Heart right ventricle (tissue), 16 donors: ENCODE results near the gene BOD1. TPM values are rescaled to one million over a fixed set of nuclear protein-coding genes. Genes with fewer than 3 reads are reported as not detected.

ENCODE experiments used
- ATAC-seq, 8 donors: fragments of 200-7000 bp; cut with Tn5 transposase; one replicate each; pipeline ENCODE4 v1.9.1; 2020; ENCODE audit warnings: mild to moderate bottlenecking in 8 of 8, moderate library complexity in 8 of 8, moderate number of reproducible peaks in 1 of 8
- DNase-seq, 2 donors: peaks; one replicate each; pipeline ENCODE4 v3.0.0-alpha.2; 2020
- H3K27ac ChIP-seq, 10 donors: fragments of 200-600 bp; sonication (generic) in 2 of 10; one replicate each; pipeline versions ENCODE4 v1.5.0 to v1.8.0; 2020 to 2022; ENCODE audit warnings: mild to moderate bottlenecking in 3 of 10
- H3K27me3 ChIP-seq, 7 donors: fragments of 200-600 bp; one replicate each; pipeline ENCODE4 v1.8.0; 2021 to 2022; ENCODE audit warnings: mild to moderate bottlenecking in 2 of 7
- H3K36me3 ChIP-seq, 9 donors: fragments of 200-600 bp; sonication (generic) in 1 of 9; one replicate each; pipeline versions ENCODE4 v1.5.0 to v1.8.0; 2020 to 2022; ENCODE audit warnings: mild to moderate bottlenecking in 2 of 9
- H3K4me1 ChIP-seq, 9 donors: fragments of 200-600 bp; sonication (generic) in 1 of 9; one replicate each; pipeline versions ENCODE4 v1.5.0 to v1.8.0; 2020 to 2022; ENCODE audit warnings: mild to moderate bottlenecking in 4 of 9
- H3K4me3 ChIP-seq, 10 donors: fragments of 200-600 bp; sonication (generic) in 2 of 10; one replicate each; pipeline versions ENCODE4 v1.5.0 to v1.8.0; 2020 to 2022; ENCODE audit warnings: mild to moderate bottlenecking in 7 of 10, moderate library complexity in 2 of 10
- H3K9me3 ChIP-seq, 11 donors: fragments of 200-600 bp in 10 of 11; sonication (generic) in 2 of 11; one replicate each; pipeline versions ENCODE4 v1.5.0 to v1.8.0; 2013 to 2022; ENCODE audit warnings: mild to moderate bottlenecking in 2 of 11, control low read depth in 1 of 11, moderate library complexity in 1 of 11
- WGBS, 2 donors: extraction: QIAGEN DNeasy Blood & Tissue Kit; methylation state at CpG; one replicate each; pipeline ENCODE4 v1.1.7; 2013; ENCODE audit warnings: inconsistent platforms in 1 of 2; 5-methylcytosine and 5-hydroxymethylcytosine counted together
- intact Hi-C, 10 donors: fragments of 100-400 bp; cut with DNase I; formaldehyde crosslinking; loops; one replicate each; pipeline versions ENCODE4 v1.11.1 to v1.14.2; 2022
- polyA plus RNA-seq, 2 donors: library from polyadenylated mRNA; stranded (reverse); fragments of 200-250 nt; gene quantifications; one replicate each; pipeline ENCODE4 v1.2.3, GENCODE V29; 2013
- total RNA-seq, 10 donors: library from RNA; stranded (reverse); fragmentation: NEBNext Ultra II Directional in 3 of 10; extraction: Animal tissue kit (Norgen Biotek cat#: 25700) in 3 of 10; gene quantifications; one replicate each; pipeline versions ENCODE4 v1.2.1 to v1.2.4, GENCODE V29; 2021 to 2023
- TF ChIP-seq, protein P1 (sequence below), 9 donors: fragments of 200-600 bp; sonication (generic) in 2 of 9; IDR thresholded peaks; one replicate each; pipeline versions ENCODE4 v1.5.0 to v1.8.0; 2021 to 2022; ENCODE audit warnings: antibody characterized with exemption in 9 of 9, mild to moderate bottlenecking in 5 of 9, moderate library complexity in 1 of 9
- donor health status: Arrhythmogenic right ventricular cardiomyopathy.
- donor health status: ischemic (EF 13 %, LVEDD 7.1; RV severe dilation, severe dysfunction).
- donor health status: healthy with polysubstance abuse.
- donor health status: DM: no; HTN: yes; CAD: no.
- donor health status: DM: no; HTN: no; CAD: no.
- donor health status: ischemic (EF 25% LVEDD 6.9; RV normal size, moderate dysfunction).
- donor health status: ischemic (EF 25% LVEDD 5.7; RV mildly dilated, moderate dysfunction).
- donor health status: healthy.
- donor health status: DM: yes; HTN: yes; CAD: no.
- donor health status: Ischemic cardiomyopathy.
- donor health status: ischemic (EF 35%, LVEDD 5.7; RV mildly dilated, moderate dysfunction).
- donor health status: nonischemic (EF 11% LVEDD 7.7; RV severe dilation, severe dysfunction).
- donor health status: DM: yes; HTN: yes; CAD: no.
- donor health status: PGD.
- donor health status: ischemic (EF 29% LVEDD 5.4; RV normal size, mild dysfunction).
- donor health status: nonischemic (EF 23%, LVEDD 6.1; RV moderate dilation, normal function).

The BOD1 gene
- total and polyA plus RNA-seq, 12 donors: 20.2 to 54.3 (median 45.7) TPM

DNA sequence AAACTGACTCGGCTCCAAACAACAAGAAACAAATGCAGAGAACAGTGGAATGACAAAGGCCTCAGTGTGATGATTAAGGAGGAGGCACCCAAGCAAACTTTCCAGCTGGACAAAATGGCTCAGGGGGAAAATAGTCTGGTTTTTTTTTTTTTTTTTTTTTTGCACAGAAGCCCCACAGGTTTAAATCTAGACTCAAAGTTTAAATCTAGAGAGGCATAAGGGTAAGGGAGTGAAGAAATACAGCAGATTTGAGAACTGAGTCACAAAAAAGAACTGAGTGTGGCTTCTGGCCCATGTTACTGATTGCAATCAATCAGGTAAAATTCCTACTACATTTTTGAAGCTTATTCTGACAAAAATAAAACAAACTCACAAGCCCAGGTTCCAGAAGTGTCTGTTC is 12.3 kb downstream of the BOD1 start:
- H3K27me3 ChIP-seq: no peaks in the 10 kb centered on the region
- H3K36me3 ChIP-seq: peaks cover 0 to 61% (median 36%) of the 10 kb centered on the region in 9 donors
- H3K9me3 ChIP-seq: no peaks in the 10 kb centered on the region
- DNase-seq (no peak), ATAC-seq (no peak)
- TF ChIP-seq, protein P1, sequence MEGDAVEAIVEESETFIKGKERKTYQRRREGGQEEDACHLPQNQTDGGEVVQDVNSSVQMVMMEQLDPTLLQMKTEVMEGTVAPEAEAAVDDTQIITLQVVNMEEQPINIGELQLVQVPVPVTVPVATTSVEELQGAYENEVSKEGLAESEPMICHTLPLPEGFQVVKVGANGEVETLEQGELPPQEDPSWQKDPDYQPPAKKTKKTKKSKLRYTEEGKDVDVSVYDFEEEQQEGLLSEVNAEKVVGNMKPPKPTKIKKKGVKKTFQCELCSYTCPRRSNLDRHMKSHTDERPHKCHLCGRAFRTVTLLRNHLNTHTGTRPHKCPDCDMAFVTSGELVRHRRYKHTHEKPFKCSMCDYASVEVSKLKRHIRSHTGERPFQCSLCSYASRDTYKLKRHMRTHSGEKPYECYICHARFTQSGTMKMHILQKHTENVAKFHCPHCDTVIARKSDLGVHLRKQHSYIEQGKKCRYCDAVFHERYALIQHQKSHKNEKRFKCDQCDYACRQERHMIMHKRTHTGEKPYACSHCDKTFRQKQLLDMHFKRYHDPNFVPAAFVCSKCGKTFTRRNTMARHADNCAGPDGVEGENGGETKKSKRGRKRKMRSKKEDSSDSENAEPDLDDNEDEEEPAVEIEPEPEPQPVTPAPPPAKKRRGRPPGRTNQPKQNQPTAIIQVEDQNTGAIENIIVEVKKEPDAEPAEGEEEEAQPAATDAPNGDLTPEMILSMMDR (IDR thresholded peaks at IDR 0.05): no peak
- intact Hi-C loops: no loop called here
- no peak overlapping the region for H3K4me3 ChIP-seq
- H3K4me1 ChIP-seq: peaks cover 0 to 12% (median 6%) of the 10 kb centered on the region in 9 donors
- 87 to 95% methylated on average over 1 of the region's 1 CpG for WGBS, 2 donors
- H3K27ac ChIP-seq: no peak overlapping the region

DNA sequence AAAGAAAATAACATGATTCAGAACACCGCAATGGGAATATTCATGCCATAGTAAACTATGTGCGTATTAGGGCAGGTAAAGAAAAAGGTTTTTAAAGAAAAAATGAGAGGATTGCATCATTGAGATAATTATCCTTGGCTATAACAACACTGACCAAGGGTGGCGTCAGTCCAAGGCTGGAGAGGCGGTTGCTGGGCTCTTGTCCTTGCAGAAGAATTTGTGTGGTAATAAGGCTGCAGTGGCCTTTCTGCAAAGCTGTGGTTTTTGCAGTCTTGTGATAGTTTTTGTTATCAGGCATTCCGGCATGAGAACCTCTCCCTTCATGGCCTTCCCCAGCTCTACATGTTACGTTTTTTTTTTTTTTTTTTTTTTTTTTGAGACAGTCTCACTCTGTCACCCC is 14.0 kb downstream of the BOD1 start:
- Histone ChIP-seq H3K27me3 (no peaks in the 10 kb centered on the region), H3K36me3 (peaks cover 0 to 44% (median 20%) of the 10 kb centered on the region in 9 donors), H3K4me3 (no peak overlapping the region), H3K9me3 (no peaks in the 10 kb centered on the region), H3K27ac (no peak overlapping the region), H3K4me1 (peaks cover 0 to 12% (median 6%) of the 10 kb centered on the region in 9 donors)
- TF ChIP-seq, protein P1 (IDR thresholded peaks at IDR 0.05): no peak
- 71 to 75% methylated on average over 5 to 6 of the region's 6 CpGs for WGBS, 2 donors
- ATAC-seq (peak in 6 of 8 donors; percentile 39 to 53 (median 50)), DNase-seq (peak in 1 of 2 donors; percentile 39)
- intact Hi-C loops: no loop called here

DNA sequence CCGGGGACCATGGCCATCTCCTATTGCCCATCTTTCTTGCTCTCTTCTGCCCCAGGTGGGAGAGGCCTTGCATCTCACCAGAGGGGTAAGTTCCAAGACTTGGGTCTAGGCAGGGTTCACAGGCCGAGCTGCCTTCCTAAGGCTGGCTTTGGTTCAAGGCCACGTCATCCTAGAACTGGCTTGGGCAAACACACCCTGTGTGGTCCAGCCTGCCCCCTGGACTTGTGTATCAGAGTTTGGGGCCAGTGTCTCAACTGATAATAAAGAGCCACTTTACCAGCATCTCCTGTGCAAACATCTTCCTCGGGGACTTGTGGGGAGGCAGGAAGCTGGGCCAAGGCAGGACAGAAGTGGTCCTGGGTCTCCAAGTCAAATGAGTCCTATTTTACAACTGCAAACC is 17.8 kb downstream of the BOD1 start:
- Histone ChIP-seq H3K9me3 (peaks cover 0 to 5% (median 0%) of the 10 kb centered on the region in 11 donors), H3K36me3 (peaks cover 0 to 10% (median 0%) of the 10 kb centered on the region in 9 donors), H3K4me3 (no peak overlapping the region), H3K27me3 (no peaks in the 10 kb centered on the region), H3K4me1 (peaks cover 0 to 12% (median 6%) of the 10 kb centered on the region in 9 donors), H3K27ac (no peak overlapping the region)
- ATAC-seq (no peak), DNase-seq (no peak)
- TF ChIP-seq, protein P1 (IDR thresholded peaks at IDR 0.05): no peak
- WGBS, 2 donors: 90 to 92% methylated on average over 4 of the region's 4 CpGs
- intact Hi-C loops: no loop called here

DNA sequence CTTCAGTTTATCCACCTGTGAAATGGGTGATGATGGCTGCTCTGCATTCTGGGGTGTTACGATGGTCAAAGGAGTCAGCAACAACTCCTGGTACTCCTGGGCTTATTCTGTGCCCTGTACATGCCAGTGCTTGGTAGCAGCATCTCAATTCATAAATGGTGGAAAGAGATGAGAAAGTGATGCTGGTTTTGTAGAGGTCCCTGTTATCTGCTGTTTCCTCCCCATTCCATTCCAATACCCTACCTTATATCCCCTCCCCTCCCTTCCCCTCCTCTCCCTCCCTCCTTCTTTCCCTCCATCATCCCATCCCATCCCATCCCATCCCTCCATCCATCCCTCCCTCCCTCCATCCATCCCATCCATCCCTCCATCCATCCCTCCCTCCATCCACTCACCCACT is 19.1 kb downstream of the BOD1 start:
- Histone ChIP-seq H3K4me1 (peaks cover 0 to 6% (median 4%) of the 10 kb centered on the region in 9 donors), H3K27me3 (no peaks in the 10 kb centered on the region), H3K27ac (no peak overlapping the region), H3K4me3 (no peak overlapping the region), H3K9me3 (peaks cover 0 to 19% (median 5%) of the 10 kb centered on the region in 11 donors), H3K36me3 (peaks cover 0 to 10% (median 0%) of the 10 kb centered on the region in 9 donors)
- ATAC-seq (no peak), DNase-seq (no peak)
- intact Hi-C loops: no loop called here
- 98 to 100% methylated on average over 1 of the region's 1 CpG for WGBS, 2 donors
- TF ChIP-seq, protein P1 (IDR thresholded peaks at IDR 0.05): no peak
